Measurements from ENCODE around the gene CHST8.

- TF ChIP-seq EZH2 (IDR thresholded peaks at IDR 0.05; ENCODE audit: insufficient read depth, low read length): no peak
- TF ChIP-seq CTCF (IDR thresholded peaks at IDR 0.05; ENCODE audit: insufficient read depth, low read depth, low read length): no peak
Observed at GRCh38 chr19:33706631-33707030, 84.9 kb downstream of the CHST8 start.
